HepG2 (cell line): ENCODE results near the gene TBC1D14. TPM values are rescaled to one million over a fixed set of nuclear protein-coding genes. Genes with fewer than 3 reads are reported as not detected.
A peak's percentile ranks its signal among the peaks of the same experiment; 100 is the strongest.

Experiments used
- ARID5B ChIP-seq: IDR thresholded peaks from 2 replicates; pipeline ENCODE4 v1.4.0; 2020; ENCODE audit warnings: mild to moderate bottlenecking, missing genetic modification reagents
- BCL6 ChIP-seq: IDR thresholded peaks from 2 replicates; pipeline ENCODE4 v1.6.1; 2016; ENCODE audit warnings: missing genetic modification reagents, missing compliant biosample characterization
- DZIP1 ChIP-seq: sonication (generic); formaldehyde crosslinking; IDR thresholded peaks from 2 replicates; pipeline ENCODE4 v1.5.0; 2020; ENCODE audit warnings: mild to moderate bottlenecking, missing genetic modification reagents
- FOXP4 ChIP-seq: sonication (generic); formaldehyde crosslinking; IDR thresholded peaks from 2 replicates; pipeline ENCODE4 v1.4.0; 2020; ENCODE audit warnings: missing genetic modification reagents
- GATAD1 ChIP-seq: IDR thresholded peaks from 2 replicates; pipeline ENCODE4 v1.6.1; 2016; ENCODE audit warnings: missing genetic modification reagents, missing compliant biosample characterization
- NFAT5 ChIP-seq: sonication (generic); formaldehyde crosslinking; IDR thresholded peaks from 2 replicates; pipeline ENCODE4 v1.4.0; 2020; ENCODE audit warnings: missing genetic modification reagents
- PHF8 ChIP-seq: sonication (generic); formaldehyde crosslinking; IDR thresholded peaks from 2 replicates; pipeline ENCODE4 v1.5.0; 2020; ENCODE audit warnings: missing genetic modification reagents
- POGK ChIP-seq: sonication (generic); formaldehyde crosslinking; conservative IDR thresholded peaks from 2 replicates; pipeline ENCODE4 v1.8.0; 2022; ENCODE audit warnings: mild to moderate bottlenecking, moderate library complexity, missing genetic modification reagents
- PPARG ChIP-seq: conservative IDR thresholded peaks from 2 replicates; pipeline ENCODE4 v1.6.1; 2016; ENCODE audit warnings: missing biosample characterization, missing genetic modification reagents
- TBX2 ChIP-seq: sonication (generic); formaldehyde crosslinking; IDR thresholded peaks from 2 replicates; pipeline ENCODE4 v1.5.0; 2020; ENCODE audit warnings: missing genetic modification reagents, mild to moderate bottlenecking, borderline replicate concordance
- ZNF3 ChIP-seq: IDR thresholded peaks from 2 replicates; pipeline ENCODE4 v1.7.0; 2017; ENCODE audit warnings: inconsistent platforms
- polyA plus RNA-seq, 8 experiments: library from polyadenylated mRNA; depleted of rRNA in 3 of 8; stranded (reverse) in 7 of 8; unstranded in 1 of 8; fragments of >200 nt; fragmentation: Illumina TruSeq in 4 of 8; extraction: Trizol in 4 of 8; gene quantifications; 2 replicates each; pipeline versions ENCODE4 v1.2.1 to v1.2.3, GENCODE V29; 2011 to 2016; ENCODE audit warnings: low read depth in 4 of 8, missing spikeins in 1 of 8, mixed read lengths in 1 of 8; ENCODE audit not compliant: insufficient read depth in 1 of 8
- total RNA-seq, 5 experiments: library from RNA; depleted of rRNA; stranded (reverse); fragments of >200 nt; fragmentation: Illumina TruSeq; extraction: Trizol; gene quantifications; 2 replicates each; pipeline ENCODE4 v1.2.3, GENCODE V29; 2016; ENCODE audit warnings: low read depth in 1 of 5

TBC1D14 gene
- total and polyA plus RNA-seq, 2 of the 13 experiments (the other 11 are each of a cell fraction or from before 2014, with no cell fraction given): 29.5 to 46.5 TPM

- TF ChIP-seq NFAT5 (CRISPR knock-in tag) (peak; percentile 42), GATAD1 (peak; percentile 82), ZNF3 (no peak), PHF8 (peak; percentile 76), PPARG (CRISPR knock-in tag) (0 out of 2 replicates have a peak, but pooled peaks have one; percentile 15), BCL6 (peak; percentile 26; the same call in 1 of the 2 replicates), ARID5B (peak; percentile 42; the same call in 1 of the 2 replicates), FOXP4 (CRISPR knock-in tag) (peak; percentile 32; the same call in 1 of the 2 replicates), POGK (CRISPR knock-in tag) (peak; percentile 17; the same call in 1 of the 2 replicates), DZIP1 (CRISPR knock-in tag) (peak; percentile 35; the same call in 1 of the 2 replicates), TBX2 (CRISPR knock-in tag) (peak; percentile 74)
Observed at GRCh38 chr4:6909113-6909969, at the start of gene TBC1D14 (continued).
